HepG2 (cell line): ENCODE data around the gene SNAI1. TPM values are rescaled to one million over a fixed set of nuclear protein-coding genes. Genes with fewer than 3 reads are reported as not detected.

ENCODE experiments used
- ATAC-seq: fragments of 200-7000 bp; cut with Tn5 transposase; 3 replicates; pipeline ENCODE4 v1.9.1; 2020; ENCODE audit warnings: mild to moderate bottlenecking, moderate library complexity
- BruUV-seq: library from RNA; stranded (reverse); fragments of 400-500 nt; replicated peaks from 2 replicates; lab custom pipeline; 2021; lab: Mats Ljungman, UMichigan
- CTCF ChIA-PET: fragments of 300-600 bp; formaldehyde crosslinking; extraction: SDS; loops from one replicate; lab custom pipeline; 2021; ENCODE audit warnings: low total read pairs, inconsistent platforms, low intra/inter-chr PET ratio; lab: Yijun Ruan, JAX
- POLR2A ChIA-PET: fragments of 350-600 bp; sonication (Branson Sonifier 250); formaldehyde crosslinking; loops from one replicate; lab custom pipeline; 2020; ENCODE audit warnings: antibody characterized with exemption, inconsistent platforms; lab: Yijun Ruan, JAX
- DNase-seq: peaks from one replicate; pipeline ENCODE4 v3.0.0-alpha.2; 2015; ENCODE audit warnings: low spot score
- FAIRE-seq: peaks from 3 replicates; lab custom pipeline; 2011; peaks lifted over from hg19 to GRCh38; lab: Jason Lieb, UNC
- H2AFZ ChIP-seq: one replicate; pipeline ENCODE4 v1.6.1; 2011; ENCODE audit warnings: low read length, inconsistent platforms
- H3K27ac ChIP-seq: fragments of 300-600 bp; 3 replicates; pipeline ENCODE4 v1.8.0; 2011; ENCODE audit warnings: mixed run types, mild to moderate bottlenecking, mixed read lengths, low read length, inconsistent platforms; ENCODE audit not compliant: insufficient read depth; ENCODE audit errors: extremely low read length
- H3K27me3 ChIP-seq, 2 experiments: fragments of 200-600 bp in 1 of 2; 2 replicates in 1 of 2; 3 replicates in 1 of 2; pipeline versions ENCODE4 v1.6.0 to v1.8.0; 2011; ENCODE audit warnings: low read length in 2 of 2, mild to moderate bottlenecking in 2 of 2, moderate library complexity in 2 of 2, inconsistent platforms in 1 of 2; ENCODE audit not compliant: insufficient read depth in 2 of 2, control insufficient read depth in 1 of 2
- H3K36me3 ChIP-seq, 2 experiments: fragments of 200-600 bp in 1 of 2; replicated peaks in 1 of 2; 2 replicates in 1 of 2; 3 replicates in 1 of 2; pipeline versions ENCODE4 v1.5.1 to v1.8.0; 2011; ENCODE audit warnings: low read length in 2 of 2, inconsistent platforms in 1 of 2; ENCODE audit not compliant: insufficient read depth in 2 of 2, control insufficient read depth in 1 of 2
- H3K4me1 ChIP-seq: 2 replicates; pipeline ENCODE4 v1.5.1; 2012; ENCODE audit warnings: low read length, inconsistent platforms; ENCODE audit not compliant: insufficient read depth
- H3K4me2 ChIP-seq: 2 replicates; pipeline ENCODE4 v1.6.0; 2011; ENCODE audit warnings: low read depth, low read length, inconsistent platforms
- H3K4me3 ChIP-seq, 3 experiments: fragments of 200-600 bp in 1 of 3; sonication (generic), shearing (Covaris generic) in 1 of 3; replicated peaks in 1 of 3; 2 replicates each; pipeline ENCODE4 v1.5.1; 2011 to 2016; ENCODE audit warnings: low read length in 3 of 3, inconsistent platforms in 2 of 3, low read depth in 2 of 3, mild to moderate bottlenecking in 2 of 3, control low read depth in 1 of 3, mixed read lengths in 1 of 3; ENCODE audit not compliant: insufficient read depth in 1 of 3
- H3K79me2 ChIP-seq: one replicate; pipeline ENCODE4 v1.6.1; 2011; ENCODE audit warnings: low read length, inconsistent platforms; ENCODE audit not compliant: insufficient read depth
- H3K9ac ChIP-seq: 2 replicates; pipeline ENCODE4 v1.6.0; 2011; ENCODE audit warnings: mild to moderate bottlenecking, low read depth, low read length, inconsistent platforms; ENCODE audit not compliant: insufficient read depth
- H3K9me3 ChIP-seq: 2 replicates; pipeline ENCODE4 v1.5.1; 2012; ENCODE audit warnings: mild to moderate bottlenecking, low read length
- H4K20me1 ChIP-seq: 2 replicates; pipeline ENCODE4 v1.6.0; 2011; ENCODE audit warnings: inconsistent platforms, mild to moderate bottlenecking, low read length, moderate library complexity; ENCODE audit not compliant: insufficient read depth
- EHMT2 ChIP-seq: fragments of 200-600 bp; sonication (generic); IDR thresholded peaks from 2 replicates; pipeline ENCODE4 v1.7.0; 2017; ENCODE audit warnings: antibody characterized with exemption, low read depth, low read length, borderline replicate concordance
- HMG20B ChIP-seq: conservative IDR thresholded peaks from 2 replicates; pipeline ENCODE4 v1.6.1; 2016; ENCODE audit warnings: missing genetic modification reagents, missing compliant biosample characterization
- HNRNPK ChIP-seq: fragments of 200-400 bp; formaldehyde crosslinking; IDR thresholded peaks from 2 replicates; pipeline ENCODE4 v1.6.1; 2018; ENCODE audit warnings: low read length, low read depth, moderate library complexity, mild to moderate bottlenecking; ENCODE audit not compliant: poor library complexity, severe bottlenecking
- HOXD1 ChIP-seq: sonication (generic); formaldehyde crosslinking; IDR thresholded peaks from 2 replicates; pipeline ENCODE4 v1.5.0; 2020; ENCODE audit warnings: missing genetic modification reagents
- NFKB2 ChIP-seq: sonication (generic); formaldehyde crosslinking; IDR thresholded peaks from 2 replicates; pipeline ENCODE4 v1.4.0; 2020; ENCODE audit warnings: missing genetic modification reagents, borderline replicate concordance
- PCBP2 ChIP-seq: fragments of 200-400 bp; formaldehyde crosslinking; optimal IDR thresholded peaks from 2 replicates; pipeline ENCODE3; 2018; ENCODE audit warnings: low read length, low read depth; ENCODE audit not compliant: poor library complexity, severe bottlenecking
- RARG ChIP-seq: sonication (generic); formaldehyde crosslinking; IDR thresholded peaks from 2 replicates; pipeline ENCODE4 v1.4.0; 2020; ENCODE audit warnings: low read depth, mild to moderate bottlenecking, missing genetic modification reagents
- RFXANK ChIP-seq: IDR thresholded peaks from 2 replicates; pipeline ENCODE4 v1.6.1; 2016
- RXRB ChIP-seq: IDR thresholded peaks from 2 replicates; pipeline ENCODE4 v1.6.1; 2016; ENCODE audit warnings: borderline replicate concordance, missing genetic modification reagents, missing compliant biosample characterization
- ZNF232 ChIP-seq: sonication (generic); formaldehyde crosslinking; IDR thresholded peaks from 2 replicates; pipeline ENCODE4 v1.4.0; 2020; ENCODE audit warnings: missing genetic modification reagents, borderline replicate concordance
- ZNF296 ChIP-seq: sonication (generic); formaldehyde crosslinking; conservative IDR thresholded peaks from 2 replicates; pipeline ENCODE4 v1.5.0; 2020; ENCODE audit warnings: mild to moderate bottlenecking, missing genetic modification reagents
- ZNF33B ChIP-seq: sonication (generic); formaldehyde crosslinking; IDR thresholded peaks from 2 replicates; pipeline ENCODE4 v1.5.1; 2020; ENCODE audit warnings: mild to moderate bottlenecking, missing genetic modification reagents
- ZNF367 ChIP-seq: sonication (generic); formaldehyde crosslinking; IDR thresholded peaks from 2 replicates; pipeline ENCODE4 v1.4.0; 2020; ENCODE audit warnings: missing genetic modification reagents, borderline replicate concordance
- ZNF569 ChIP-seq: sonication (generic); formaldehyde crosslinking; IDR thresholded peaks from 2 replicates; pipeline ENCODE4 v1.5.0; 2020; ENCODE audit warnings: mild to moderate bottlenecking, missing genetic modification reagents, moderate library complexity, borderline replicate concordance
- WGBS: methylation state at CpG from one replicate; pipeline ENCODE4 v1.1.6; 2017; ENCODE audit warnings: low lambda C conversion rate; 5-methylcytosine and 5-hydroxymethylcytosine counted together
- in situ Hi-C: cut with HindIII; loops from 2 replicates; pipeline ENCODE4 v1.10.0; 2017; ENCODE audit warnings: low pct_unique_long_range_greater_than_20kb; ENCODE audit not compliant: extremely low pct_ligation_motif_present
- intact Hi-C: fragments of 100-400 bp; cut with micrococcal nuclease; formaldehyde crosslinking; loops from one replicate; pipeline ENCODE4 v1.10.0; 2022; ENCODE audit not compliant: unreplicated experiment
- polyA plus RNA-seq, 8 experiments: library from polyadenylated mRNA; depleted of rRNA in 3 of 8; stranded (reverse) in 7 of 8; unstranded in 1 of 8; fragments of >200 nt; fragmentation: Illumina TruSeq in 4 of 8; extraction: Trizol in 4 of 8; gene quantifications; 2 replicates each; pipeline versions ENCODE4 v1.2.1 to v1.2.3, GENCODE V29; 2011 to 2016; ENCODE audit warnings: low read depth in 4 of 8, missing spikeins in 1 of 8, mixed read lengths in 1 of 8; ENCODE audit not compliant: insufficient read depth in 1 of 8
- total RNA-seq, 5 experiments: library from RNA; depleted of rRNA; stranded (reverse); fragments of >200 nt; fragmentation: Illumina TruSeq; extraction: Trizol; gene quantifications; 2 replicates each; pipeline ENCODE4 v1.2.3, GENCODE V29; 2016; ENCODE audit warnings: low read depth in 1 of 5
- TF ChIP-seq, protein P1 (sequence below): IDR thresholded peaks from 2 replicates; pipeline ENCODE4 v1.6.1; 2012; ENCODE audit warnings: inconsistent platforms
- TF ChIP-seq, protein P2 (sequence below): sonication (generic); formaldehyde crosslinking; IDR thresholded peaks from 2 replicates; pipeline ENCODE4 v1.5.0; 2020; ENCODE audit warnings: mild to moderate bottlenecking, missing genetic modification reagents
- TF ChIP-seq, protein P3 (sequence below): sonication (generic); formaldehyde crosslinking; IDR thresholded peaks from 2 replicates; pipeline ENCODE4 v1.4.0; 2020; ENCODE audit warnings: mild to moderate bottlenecking, missing genetic modification reagents
- TF ChIP-seq, protein P4 (sequence below): sonication (generic); formaldehyde crosslinking; IDR thresholded peaks from 2 replicates; pipeline ENCODE4 v1.9.0; 2021; ENCODE audit warnings: missing genetic modification reagents, borderline replicate concordance

SNAI1 gene
- total and polyA plus RNA-seq, 2 of the 13 experiments (the other 11 are each of a cell fraction or from before 2014, with no cell fraction given), result 1.3 to 1.4 TPM

DNA sequence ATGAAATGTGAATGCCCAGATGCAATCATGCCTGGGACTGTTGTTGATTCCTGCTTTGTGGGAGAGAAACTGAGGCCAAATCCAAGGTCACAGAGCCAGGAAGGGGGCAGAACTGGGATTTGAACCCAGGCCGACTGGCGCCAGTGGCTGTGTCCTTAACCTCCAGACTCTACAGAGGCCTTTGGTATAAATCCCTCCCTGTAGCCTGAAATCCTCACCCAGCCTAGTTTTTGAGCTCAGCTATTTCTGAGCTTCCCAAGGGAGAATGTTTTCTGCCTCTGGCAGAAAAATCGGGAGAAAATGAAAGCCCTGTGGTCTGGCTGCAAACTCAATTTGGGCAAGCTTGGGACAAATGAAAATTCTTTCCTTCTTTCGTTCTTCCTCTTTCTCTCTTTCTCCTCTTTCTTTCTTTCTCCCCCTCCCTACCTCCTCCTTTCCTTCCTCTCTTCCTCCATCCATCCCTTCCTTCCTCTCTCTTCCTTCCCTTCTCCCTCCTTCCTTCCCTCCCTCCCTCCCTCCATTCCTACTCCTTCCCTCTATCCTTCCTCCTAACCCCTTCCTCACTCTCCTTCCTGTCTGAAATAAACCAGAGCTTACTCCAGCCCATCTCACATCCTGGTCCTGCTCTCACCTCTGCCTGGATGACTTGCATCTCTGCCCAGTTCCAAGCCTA, 34.9 kb downstream of the SNAI1 start:
- Histone ChIP-seq H3K36me3 (no peaks in the 10 kb centered on the region), H3K9ac (no peak overlapping the region), H3K9me3 (no peaks in the 10 kb centered on the region), H3K27ac (no peak overlapping the region), H3K27me3 (peaks cover 2 to 9% of the 10 kb centered on the region in 2 experiments; a peak in 2 of 5 replicates), H2AFZ (no peak overlapping the region), H3K4me1 (peaks cover 34% of the 10 kb centered on the region), H3K79me2 (no peaks in the 10 kb centered on the region), H4K20me1 (no peaks in the 10 kb centered on the region), H3K4me3 (no peak overlapping the region), H3K4me2 (no peak overlapping the region)
- DNase-seq (no peak), FAIRE-seq (no peak), ATAC-seq (no peak)
- 55% methylated on average over 4 of the region's 4 CpGs for WGBS
- POLR2A ChIA-PET, result no interaction called here
- intact Hi-C loops (no loop called here), in situ Hi-C loops (no loop called here)
- BruUV-seq, result no TSS peak
- no peak for TF ChIP-seq RFXANK (CRISPR knock-in tag)
- TF ChIP-seq ZNF367 (CRISPR knock-in tag), result no peak
- TF ChIP-seq ZNF569 (CRISPR knock-in tag), result no peak
- TF ChIP-seq HOXD1 (CRISPR knock-in tag), result no peak
- no peak for TF ChIP-seq RARG (CRISPR knock-in tag)
- TF ChIP-seq ZNF33B, result no peak
- TF ChIP-seq, protein P1, sequence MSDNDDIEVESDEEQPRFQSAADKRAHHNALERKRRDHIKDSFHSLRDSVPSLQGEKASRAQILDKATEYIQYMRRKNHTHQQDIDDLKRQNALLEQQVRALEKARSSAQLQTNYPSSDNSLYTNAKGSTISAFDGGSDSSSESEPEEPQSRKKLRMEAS, result no peak
- TF ChIP-seq ZNF296 (CRISPR knock-in tag), result no peak
- TF ChIP-seq PCBP2, result peak; percentile 71
- no peak for TF ChIP-seq ZNF232 (CRISPR knock-in tag)
- no peak for TF ChIP-seq EHMT2
- TF ChIP-seq NFKB2 (CRISPR knock-in tag), result no peak
- TF ChIP-seq, protein P2, sequence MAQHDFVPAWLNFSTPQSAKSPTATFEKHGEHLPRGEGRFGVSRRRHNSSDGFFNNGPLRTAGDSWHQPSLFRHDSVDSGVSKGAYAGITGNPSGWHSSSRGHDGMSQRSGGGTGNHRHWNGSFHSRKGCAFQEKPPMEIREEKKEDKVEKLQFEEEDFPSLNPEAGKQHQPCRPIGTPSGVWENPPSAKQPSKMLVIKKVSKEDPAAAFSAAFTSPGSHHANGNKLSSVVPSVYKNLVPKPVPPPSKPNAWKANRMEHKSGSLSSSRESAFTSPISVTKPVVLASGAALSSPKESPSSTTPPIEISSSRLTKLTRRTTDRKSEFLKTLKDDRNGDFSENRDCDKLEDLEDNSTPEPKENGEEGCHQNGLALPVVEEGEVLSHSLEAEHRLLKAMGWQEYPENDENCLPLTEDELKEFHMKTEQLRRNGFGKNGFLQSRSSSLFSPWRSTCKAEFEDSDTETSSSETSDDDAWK, result no peak
- no peak for TF ChIP-seq HMG20B (CRISPR knock-in tag)
- TF ChIP-seq, protein P3, sequence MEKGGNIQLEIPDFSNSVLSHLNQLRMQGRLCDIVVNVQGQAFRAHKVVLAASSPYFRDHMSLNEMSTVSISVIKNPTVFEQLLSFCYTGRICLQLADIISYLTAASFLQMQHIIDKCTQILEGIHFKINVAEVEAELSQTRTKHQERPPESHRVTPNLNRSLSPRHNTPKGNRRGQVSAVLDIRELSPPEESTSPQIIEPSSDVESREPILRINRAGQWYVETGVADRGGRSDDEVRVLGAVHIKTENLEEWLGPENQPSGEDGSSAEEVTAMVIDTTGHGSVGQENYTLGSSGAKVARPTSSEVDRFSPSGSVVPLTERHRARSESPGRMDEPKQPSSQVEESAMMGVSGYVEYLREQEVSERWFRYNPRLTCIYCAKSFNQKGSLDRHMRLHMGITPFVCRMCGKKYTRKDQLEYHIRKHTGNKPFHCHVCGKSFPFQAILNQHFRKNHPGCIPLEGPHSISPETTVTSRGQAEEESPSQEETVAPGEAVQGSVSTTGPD, result no peak
- TF ChIP-seq HNRNPK, result peak; percentile 36
- TF ChIP-seq RXRB (CRISPR knock-in tag), result no peak
- TF ChIP-seq, protein P4, sequence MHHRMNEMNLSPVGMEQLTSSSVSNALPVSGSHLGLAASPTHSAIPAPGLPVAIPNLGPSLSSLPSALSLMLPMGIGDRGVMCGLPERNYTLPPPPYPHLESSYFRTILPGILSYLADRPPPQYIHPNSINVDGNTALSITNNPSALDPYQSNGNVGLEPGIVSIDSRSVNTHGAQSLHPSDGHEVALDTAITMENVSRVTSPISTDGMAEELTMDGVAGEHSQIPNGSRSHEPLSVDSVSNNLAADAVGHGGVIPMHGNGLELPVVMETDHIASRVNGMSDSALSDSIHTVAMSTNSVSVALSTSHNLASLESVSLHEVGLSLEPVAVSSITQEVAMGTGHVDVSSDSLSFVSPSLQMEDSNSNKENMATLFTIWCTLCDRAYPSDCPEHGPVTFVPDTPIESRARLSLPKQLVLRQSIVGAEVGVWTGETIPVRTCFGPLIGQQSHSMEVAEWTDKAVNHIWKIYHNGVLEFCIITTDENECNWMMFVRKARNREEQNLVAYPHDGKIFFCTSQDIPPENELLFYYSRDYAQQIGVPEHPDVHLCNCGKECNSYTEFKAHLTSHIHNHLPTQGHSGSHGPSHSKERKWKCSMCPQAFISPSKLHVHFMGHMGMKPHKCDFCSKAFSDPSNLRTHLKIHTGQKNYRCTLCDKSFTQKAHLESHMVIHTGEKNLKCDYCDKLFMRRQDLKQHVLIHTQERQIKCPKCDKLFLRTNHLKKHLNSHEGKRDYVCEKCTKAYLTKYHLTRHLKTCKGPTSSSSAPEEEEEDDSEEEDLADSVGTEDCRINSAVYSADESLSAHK (CRISPR knock-in tag), result no peak
- CTCF ChIA-PET, result no interaction called here
